ENCODE data around the gene BLOC1S4. TPM values are rescaled to one million over a fixed set of nuclear protein-coding genes. Genes with fewer than 3 reads are reported as not detected.
A peak's percentile ranks its signal among the peaks of the same experiment; 100 is the strongest.

BLOC1S4 gene
- total RNA-seq, 2 donors from 2014 or later = 18.8 to 26.5 TPM

GRCh38 chr4:6731318-6731675 lies 15.3 kb downstream of the BLOC1S4 start:
- WGBS, 2 experiments (ENCODE audit: insufficient coverage in 1 of 2, insufficient read length in 1 of 2) = 93 to 94% methylated on average over 7 to 8 of the region's 8 CpGs
- Histone ChIP-seq H3K36me3 (ENCODE audit: control insufficient read depth, insufficient read depth, low read length) (no peaks in the 10 kb centered on the region), H3K27me3 (ENCODE audit: control insufficient read depth, insufficient read depth, low read length, poor library complexity, severe bottlenecking) (no peaks in the 10 kb centered on the region), H3K4me3 (ENCODE audit: low read length) (no peak overlapping the region), H3K27ac (ENCODE audit: low read depth, low read length) (no peak overlapping the region), H3K9me3 (ENCODE audit: control insufficient read depth, low read length) (no peaks in the 10 kb centered on the region), H3K9ac (ENCODE audit: extremely low read depth, low read length, poor library complexity, severe bottlenecking) (no peak overlapping the region), H3K4me1 (ENCODE audit: control insufficient read depth, insufficient read depth, low read length) (no peaks in the 10 kb centered on the region)
- Mint-ChIP-seq H3K27me3 (ENCODE audit: insufficient read depth) (peaks cover 4% of the 10 kb centered on the region), H3K4me3 (no peak overlapping the region), H3K4me1 (peaks cover 2% of the 10 kb centered on the region), H3K36me3 (ENCODE audit: low read depth) (no peaks in the 10 kb centered on the region), H3K27ac (no peak overlapping the region), H3K9me3 (no peaks in the 10 kb centered on the region)
- DNase-seq = no peak
- no peak for TF ChIP-seq CTCF (conservative IDR thresholded peaks at IDR 0.05)

GRCh38 chr4:6731780-6732179 lies 15.8 kb downstream of the BLOC1S4 start:
- DNase-seq = no peak
- Mint-ChIP-seq H3K9me3 (no peaks in the 10 kb centered on the region), H3K4me1 (peaks cover 2% of the 10 kb centered on the region), H3K36me3 (ENCODE audit: low read depth) (no peaks in the 10 kb centered on the region), H3K27ac (no peak overlapping the region), H3K27me3 (ENCODE audit: insufficient read depth) (peaks cover 4% of the 10 kb centered on the region), H3K4me3 (no peak overlapping the region)
- Histone ChIP-seq H3K36me3 (ENCODE audit: control insufficient read depth, insufficient read depth, low read length) (no peaks in the 10 kb centered on the region), H3K4me1 (ENCODE audit: control insufficient read depth, insufficient read depth, low read length) (no peaks in the 10 kb centered on the region), H3K27me3 (ENCODE audit: control insufficient read depth, insufficient read depth, low read length, poor library complexity, severe bottlenecking) (no peaks in the 10 kb centered on the region), H3K9me3 (ENCODE audit: control insufficient read depth, low read length) (no peaks in the 10 kb centered on the region), H3K4me3 (ENCODE audit: low read length) (no peak overlapping the region), H3K9ac (ENCODE audit: extremely low read depth, low read length, poor library complexity, severe bottlenecking) (no peak overlapping the region), H3K27ac (ENCODE audit: low read depth, low read length) (no peak overlapping the region)
- WGBS, 2 experiments (ENCODE audit: insufficient coverage in 1 of 2, insufficient read length in 1 of 2) = 87 to 93% methylated on average over 6 of the region's 6 CpGs
- TF ChIP-seq CTCF (conservative IDR thresholded peaks at IDR 0.05) = no peak

GRCh38 chr4:6732441-6733357 lies 16.7 kb downstream of the BLOC1S4 start:
- no peak overlapping the region for H3K4me3 Mint-ChIP-seq
- peaks cover 4% of the 10 kb centered on the region for H3K27me3 Mint-ChIP-seq (ENCODE audit: insufficient read depth)
- H3K36me3 Mint-ChIP-seq (ENCODE audit: low read depth) = no peaks in the 10 kb centered on the region
- H3K9me3 Mint-ChIP-seq = no peaks in the 10 kb centered on the region
- H3K27ac Mint-ChIP-seq = peak overlapping the region; percentile 81
- H3K4me1 Mint-ChIP-seq = peaks cover 2% of the 10 kb centered on the region
- WGBS, 2 experiments (ENCODE audit: insufficient coverage in 1 of 2, insufficient read length in 1 of 2) = 89 to 92% methylated on average over 15 to 21 of the region's 21 CpGs
- no peaks in the 10 kb centered on the region for H3K27me3 ChIP-seq (ENCODE audit: control insufficient read depth, insufficient read depth, low read length, poor library complexity, severe bottlenecking)
- TF ChIP-seq CTCF (conservative IDR thresholded peaks at IDR 0.05) = no peak
- H3K4me3 ChIP-seq (ENCODE audit: low read length) = no peak overlapping the region
- no peaks in the 10 kb centered on the region for H3K36me3 ChIP-seq (ENCODE audit: control insufficient read depth, insufficient read depth, low read length)
- no peaks in the 10 kb centered on the region for H3K9me3 ChIP-seq (ENCODE audit: control insufficient read depth, low read length)
- no peak overlapping the region for H3K9ac ChIP-seq (ENCODE audit: extremely low read depth, low read length, poor library complexity, severe bottlenecking)
- peak; percentile 71 for DNase-seq
- no peak overlapping the region for H3K27ac ChIP-seq (ENCODE audit: low read depth, low read length)
- no peaks in the 10 kb centered on the region for H3K4me1 ChIP-seq (ENCODE audit: control insufficient read depth, insufficient read depth, low read length)

Data from endodermal cell (in vitro differentiated cells).